CD14-positive monocyte (primary cell): ENCODE measurements around the gene PIH1D1. TPM values are rescaled to one million over a fixed set of nuclear protein-coding genes. Genes with fewer than 3 reads are reported as not detected.

Experiments
- DNase-seq, 3 donors: peaks; one replicate each; pipeline ENCODE4 v3.0.0-alpha.2; 2011 to 2022
- H2AFZ ChIP-seq: 2 replicates; pipeline ENCODE4 v1.6.0; 2012; ENCODE audit warnings: mild to moderate bottlenecking, low read depth, low read length, inconsistent platforms; ENCODE audit not compliant: insufficient read depth, poor library complexity, severe bottlenecking
- H3K27ac ChIP-seq, 2 donors: 1 replicate in 1 of 2; 2 replicates in 1 of 2; pipeline ENCODE4 v1.5.1; 2012 to 2013; ENCODE audit warnings: low read length in 2 of 2, control low read depth in 1 of 2, inconsistent platforms in 1 of 2, low read depth in 1 of 2, mild to moderate bottlenecking in 1 of 2
- H3K27me3 ChIP-seq, 2 donors: one replicate each; pipeline versions ENCODE4 v1.6.0 to v1.6.1; 2011 to 2013; ENCODE audit warnings: low read length in 2 of 2; ENCODE audit not compliant: control insufficient read depth in 2 of 2, insufficient read depth in 2 of 2
- H3K36me3 ChIP-seq, 2 donors: replicated peaks in 1 of 2; 1 replicate in 1 of 2; 2 replicates in 1 of 2; pipeline versions ENCODE4 v1.5.1 to v1.6.1; 2012 to 2013; ENCODE audit warnings: low read length in 2 of 2, control low read depth in 1 of 2, inconsistent platforms in 1 of 2, mild to moderate bottlenecking in 1 of 2; ENCODE audit not compliant: insufficient read depth in 2 of 2, control insufficient read depth in 1 of 2
- H3K4me1 ChIP-seq, 2 donors: 1 replicate in 1 of 2; 2 replicates in 1 of 2; pipeline versions ENCODE4 v1.5.1 to v1.6.1; 2012 to 2013; ENCODE audit warnings: low read length in 2 of 2, control low read depth in 1 of 2, inconsistent platforms in 1 of 2, mild to moderate bottlenecking in 1 of 2, moderate library complexity in 1 of 2; ENCODE audit not compliant: insufficient read depth in 2 of 2, control insufficient read depth in 1 of 2
- H3K4me2 ChIP-seq: replicated peaks from 2 replicates; pipeline ENCODE3; 2012; ENCODE audit warnings: low read length, moderate library complexity, mild to moderate bottlenecking; ENCODE audit not compliant: poor library complexity, severe bottlenecking; ENCODE audit errors: extremely low read depth
- H3K4me3 ChIP-seq, 3 experiments: fragments of 200-600 bp in 1 of 3; sonication (generic) in 1 of 3; replicated peaks in 1 of 3; 1 replicate in 2 of 3; 2 replicates in 1 of 3; pipeline ENCODE4 v1.5.1; 2011 to 2013; ENCODE audit warnings: low read length in 3 of 3, mild to moderate bottlenecking in 3 of 3, control low read depth in 2 of 3, low read depth in 2 of 3, inconsistent platforms in 1 of 3, moderate library complexity in 1 of 3
- H3K79me2 ChIP-seq: 2 replicates; pipeline ENCODE4 v1.6.0; 2012; ENCODE audit warnings: mild to moderate bottlenecking, control low read depth, inconsistent platforms, low read length, moderate library complexity; ENCODE audit not compliant: insufficient read depth
- H3K9ac ChIP-seq: 2 replicates; pipeline ENCODE4 v1.6.0; 2017; ENCODE audit warnings: low read length, mild to moderate bottlenecking; ENCODE audit not compliant: insufficient read depth, poor library complexity, severe bottlenecking
- H3K9me3 ChIP-seq, 2 donors: replicated peaks in 1 of 2; 1 replicate in 1 of 2; 2 replicates in 1 of 2; pipeline versions ENCODE4 v1.5.1 to v1.6.1; 2012 to 2013; ENCODE audit warnings: low read length in 2 of 2, control low read depth in 1 of 2; ENCODE audit not compliant: control insufficient read depth in 1 of 2, insufficient read depth in 1 of 2
- H4K20me1 ChIP-seq: 2 replicates; pipeline ENCODE4 v1.6.0; 2012; ENCODE audit warnings: mild to moderate bottlenecking, low read length, control low read depth, moderate library complexity; ENCODE audit not compliant: insufficient read depth
- H3K27ac Mint-ChIP-seq, 7 donors: one replicate each; pipeline ENCODE4 v1.8.0; 2020; ENCODE audit warnings: mild to moderate bottlenecking in 7 of 7, mixed read lengths in 7 of 7, moderate library complexity in 6 of 7, inconsistent platforms in 2 of 7
- H3K27me3 Mint-ChIP-seq, 3 donors: one replicate each; pipeline ENCODE4 v1.8.0; 2021 to 2022; ENCODE audit warnings: low read depth in 3 of 3, mild to moderate bottlenecking in 3 of 3, mixed read lengths in 3 of 3, moderate library complexity in 3 of 3, inconsistent platforms in 1 of 3
- H3K36me3 Mint-ChIP-seq, 2 donors: one replicate each; pipeline ENCODE4 v1.8.0; 2020; ENCODE audit warnings: mixed read lengths in 2 of 2, inconsistent platforms in 1 of 2, mild to moderate bottlenecking in 1 of 2
- H3K4me1 Mint-ChIP-seq: one replicate; pipeline ENCODE4 v1.8.0; 2020; ENCODE audit warnings: mild to moderate bottlenecking, mixed read lengths
- H3K4me3 Mint-ChIP-seq, 2 donors: one replicate each; pipeline ENCODE4 v1.8.0; 2020; ENCODE audit warnings: mild to moderate bottlenecking in 2 of 2, mixed read lengths in 2 of 2, moderate library complexity in 1 of 2
- H3K9me3 Mint-ChIP-seq, 7 donors: one replicate each; pipeline ENCODE4 v1.8.0; 2020 to 2022; ENCODE audit warnings: mixed read lengths in 7 of 7, mild to moderate bottlenecking in 6 of 7, moderate library complexity in 6 of 7, inconsistent platforms in 2 of 7
- WGBS: methylation state at CpG from one replicate; pipeline ENCODE4 v1.1.5; 2013; ENCODE audit warnings: missing lambda C conversion rate; ENCODE audit not compliant: insufficient coverage; 5-methylcytosine and 5-hydroxymethylcytosine counted together
- intact Hi-C, 2 donors: fragments of 100-400 bp; cut with micrococcal nuclease; formaldehyde crosslinking; loops; one replicate each; pipeline versions ENCODE4 v1.15.0 to v1.15.1; 2023
- polyA plus RNA-seq, 3 donors: library from polyadenylated mRNA; depleted of rRNA in 1 of 3; unstranded in 2 of 3; stranded (reverse) in 1 of 3; fragments of 300-500 nt in 2 of 3; fragments of >200 nt in 1 of 3; fragmentation: Illumina TruSeq in 2 of 3; gene quantifications; 1 replicate in 2 of 3; 2 replicates in 1 of 3; pipeline ENCODE4 v1.2.3, GENCODE V29; 2012 to 2021
- TF ChIP-seq, protein P1 (sequence below): fragments of 200-600 bp; IDR thresholded peaks from one replicate; pipeline ENCODE4 v1.8.0; 2022; ENCODE audit warnings: antibody characterized with exemption, mild to moderate bottlenecking

PIH1D1 gene
- polyA plus RNA-seq, 3 donors: 62.3 to 102 (median 83.9) TPM

DNA sequence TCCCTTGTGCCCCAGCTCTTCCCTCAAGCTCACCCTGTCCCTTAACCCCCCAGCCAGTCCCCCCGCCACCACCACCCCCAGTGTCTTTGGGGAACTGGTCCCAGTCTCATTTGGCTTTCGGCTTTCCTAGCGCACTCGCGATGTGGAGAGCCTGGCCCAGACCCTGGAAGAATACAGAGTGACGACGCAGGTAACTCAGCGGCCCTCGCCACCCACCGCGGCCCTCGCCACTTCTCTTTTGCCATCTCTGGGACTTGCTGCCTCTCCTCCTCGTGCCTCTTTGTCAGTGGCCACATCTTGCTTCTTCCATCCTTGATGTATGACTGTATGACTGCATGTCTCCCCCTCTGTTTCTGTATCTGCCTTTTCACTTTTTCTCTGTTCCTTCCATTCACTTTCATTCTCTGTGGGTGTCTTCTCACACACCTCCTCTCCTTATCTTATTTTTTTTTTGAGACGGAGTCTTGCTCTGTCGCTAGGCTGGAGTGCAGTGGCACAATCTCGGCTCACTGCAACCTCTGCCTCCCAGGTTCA is 44.1 kb downstream of the PIH1D1 start:
- H3K36me3 Mint-ChIP-seq: no peaks in the 10 kb centered on the region
- Histone ChIP-seq H3K27ac (no peak overlapping the region), H3K4me3 (no peak overlapping the region), H3K36me3 (no peaks in the 10 kb centered on the region), H3K79me2 (no peaks in the 10 kb centered on the region), H4K20me1 (no peaks in the 10 kb centered on the region), H3K4me2 (no peak overlapping the region), H3K4me1 (peaks cover 15 to 17% of the 10 kb centered on the region in 2 donors), H2AFZ (no peak overlapping the region), H3K9ac (no peak overlapping the region), H3K27me3 (no peaks in the 10 kb centered on the region), H3K9me3 (no peaks in the 10 kb centered on the region)
- 91% methylated on average over 16 of the region's 16 CpGs for WGBS
- peaks cover 5 to 11% (median 6%) of the 10 kb centered on the region in 3 donors for H3K27me3 Mint-ChIP-seq
- peaks cover 0 to 5% (median 0%) of the 10 kb centered on the region in 7 donors for H3K9me3 Mint-ChIP-seq
- TF ChIP-seq, protein P1, sequence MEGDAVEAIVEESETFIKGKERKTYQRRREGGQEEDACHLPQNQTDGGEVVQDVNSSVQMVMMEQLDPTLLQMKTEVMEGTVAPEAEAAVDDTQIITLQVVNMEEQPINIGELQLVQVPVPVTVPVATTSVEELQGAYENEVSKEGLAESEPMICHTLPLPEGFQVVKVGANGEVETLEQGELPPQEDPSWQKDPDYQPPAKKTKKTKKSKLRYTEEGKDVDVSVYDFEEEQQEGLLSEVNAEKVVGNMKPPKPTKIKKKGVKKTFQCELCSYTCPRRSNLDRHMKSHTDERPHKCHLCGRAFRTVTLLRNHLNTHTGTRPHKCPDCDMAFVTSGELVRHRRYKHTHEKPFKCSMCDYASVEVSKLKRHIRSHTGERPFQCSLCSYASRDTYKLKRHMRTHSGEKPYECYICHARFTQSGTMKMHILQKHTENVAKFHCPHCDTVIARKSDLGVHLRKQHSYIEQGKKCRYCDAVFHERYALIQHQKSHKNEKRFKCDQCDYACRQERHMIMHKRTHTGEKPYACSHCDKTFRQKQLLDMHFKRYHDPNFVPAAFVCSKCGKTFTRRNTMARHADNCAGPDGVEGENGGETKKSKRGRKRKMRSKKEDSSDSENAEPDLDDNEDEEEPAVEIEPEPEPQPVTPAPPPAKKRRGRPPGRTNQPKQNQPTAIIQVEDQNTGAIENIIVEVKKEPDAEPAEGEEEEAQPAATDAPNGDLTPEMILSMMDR: no peak
- H3K4me3 Mint-ChIP-seq: no peak overlapping the region
- peaks cover 28% of the 10 kb centered on the region for H3K4me1 Mint-ChIP-seq
- H3K27ac Mint-ChIP-seq: no peak overlapping the region
- DNase-seq: no peak
- intact Hi-C loops: no loop called here

DNA sequence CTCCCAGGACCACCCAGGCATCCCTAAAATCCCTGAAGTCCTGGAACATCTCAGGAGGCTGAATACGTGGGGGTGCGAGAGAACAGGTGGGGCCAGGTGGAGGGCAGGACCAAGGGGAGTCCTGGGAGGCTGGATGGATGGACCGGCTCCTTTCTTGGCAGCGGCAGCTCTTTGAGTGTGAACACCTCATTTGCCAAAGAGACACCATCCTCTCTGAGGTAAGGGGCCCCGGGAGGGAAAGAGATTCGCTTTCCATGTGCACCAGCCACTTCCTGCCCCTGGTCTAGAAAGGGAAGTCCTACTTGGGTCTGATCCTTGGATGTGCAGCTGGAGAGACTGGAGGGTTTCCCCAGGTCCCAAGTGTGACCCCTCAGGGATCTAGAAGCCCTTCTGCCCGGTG is 44.5 kb downstream of the PIH1D1 start:
- TF ChIP-seq, protein P1: no peak
- Histone ChIP-seq H3K4me3 (no peak overlapping the region), H2AFZ (no peak overlapping the region), H3K9me3 (no peaks in the 10 kb centered on the region), H3K9ac (no peak overlapping the region), H3K36me3 (no peaks in the 10 kb centered on the region), H3K79me2 (no peaks in the 10 kb centered on the region), H3K27ac (no peak overlapping the region), H3K4me1 (peaks cover 15 to 17% of the 10 kb centered on the region in 2 donors), H3K27me3 (no peaks in the 10 kb centered on the region), H4K20me1 (no peaks in the 10 kb centered on the region), H3K4me2 (no peak overlapping the region)
- peaks cover 0 to 5% (median 0%) of the 10 kb centered on the region in 7 donors for H3K9me3 Mint-ChIP-seq
- no peaks in the 10 kb centered on the region for H3K36me3 Mint-ChIP-seq
- no peak for DNase-seq
- H3K4me1 Mint-ChIP-seq: peaks cover 26% of the 10 kb centered on the region
- intact Hi-C loops: no loop called here
- no peak overlapping the region for H3K4me3 Mint-ChIP-seq
- no peak overlapping the region for H3K27ac Mint-ChIP-seq
- H3K27me3 Mint-ChIP-seq: peaks cover 5 to 8% (median 6%) of the 10 kb centered on the region in 3 donors
- WGBS: 100% methylated on average over 3 of the region's 7 CpGs
